Stimulated activated CD4-positive, alpha-beta T cell treated with anti-CD3 and anti-CD28 coated beads, Interleukin-12 subunit alpha, Interleukin-12 subunit beta, amount 100 ng/mL, for 24 hours (primary cell): ENCODE results near the gene SPZ1.
A peak's percentile ranks its signal among the peaks of the same experiment; 100 is the strongest.
"Not testable (repeated sequence)": the region's sequence is repeated elsewhere in the genome, so short reads cannot be mapped to it uniquely, and the experiment has no call there.

ENCODE experiments used
- DNase-seq, 2 experiments: peaks; one replicate each; pipeline ENCODE4 v3.0.0-alpha.2; 2020; ENCODE audit warnings: low read depth in 2 of 2

SPZ1 gene

GRCh38 chr5:80339116-80339515 lies 19.3 kb downstream of the SPZ1 start:
- DNase-seq = no peak

GRCh38 chr5:80341016-80341775 lies 21.4 kb downstream of the SPZ1 start:
- no peak for DNase-seq

- no peak for DNase-seq
Observed at GRCh38 chr5:80343067-80343466, 23.3 kb downstream of the SPZ1 start.

- DNase-seq = peak in 1 of 2 experiments; percentile 2
Observed at GRCh38 chr5:80346055-80346454, 26.3 kb downstream of the SPZ1 start.

GRCh38 chr5:80348171-80348570 lies 28.4 kb downstream of the SPZ1 start:
- DNase-seq = no peak

- not testable (repeated sequence) for DNase-seq
Observed at GRCh38 chr5:80351019-80351418, 31.2 kb downstream of the SPZ1 start.

GRCh38 chr5:80355686-80356085 lies 35.9 kb downstream of the SPZ1 start:
- no peak for DNase-seq

- no peak for DNase-seq
Observed at GRCh38 chr5:80357671-80358070, 37.9 kb downstream of the SPZ1 start.

GRCh38 chr5:80360914-80361444 lies 41.2 kb downstream of the SPZ1 start:
- DNase-seq = no peak

- DNase-seq = no peak
Observed at GRCh38 chr5:80364892-80365291, 45.1 kb downstream of the SPZ1 start.

- no peak for DNase-seq
Observed at GRCh38 chr5:80368661-80369480, 49.1 kb downstream of the SPZ1 start.

GRCh38 chr5:80369521-80369920 lies 49.7 kb downstream of the SPZ1 start:
- DNase-seq = no peak

GRCh38 chr5:80370390-80370789 lies 50.6 kb downstream of the SPZ1 start:
- DNase-seq = no peak
